NCI-H526 (cell line): ENCODE results near the gene FIS1.
"Not testable (repeated sequence)": the region's sequence is repeated elsewhere in the genome, so short reads cannot be mapped to it uniquely, and the experiment has no call there.

Experiments
- DNase-seq, 2 experiments: peaks; one replicate each; lab custom pipeline; 2025; lab: John Stamatoyannopoulos, UW

The FIS1 gene

GRCh38 chr7:101203740-101204738 lies 40.8 kb downstream of the FIS1 start:
- DNase-seq = not testable (repeated sequence)

GRCh38 chr7:101202603-101202918 lies 42.3 kb downstream of the FIS1 start:
- DNase-seq = no peak

GRCh38 chr7:101201695-101202602 lies 42.9 kb downstream of the FIS1 start:
- peak in 1 of 2 experiments; percentile 43 for DNase-seq

GRCh38 chr7:101200862-101201599 lies 43.9 kb downstream of the FIS1 start, which contains the start of gene MOGAT3:
Gene MOGAT3, minus strand, starts transcription at chr7:101201036. Its CDS starts 182 bp downstream, at chr7:101200854.
- DNase-seq = no peak

GRCh38 chr7:101200504-101200861 lies 44.4 kb downstream of the FIS1 start:
- DNase-seq = no peak

GRCh38 chr7:101199522-101199921 lies 45.4 kb downstream of the FIS1 start:
- not testable (repeated sequence) for DNase-seq

GRCh38 chr7:101198476-101198875 lies 46.4 kb downstream of the FIS1 start:
- no peak for DNase-seq

- DNase-seq = no peak
These were observed 46.9 kb downstream of the FIS1 start for GRCh38 chr7:101197991-101198390.

GRCh38 chr7:101195884-101196283 lies 49.0 kb downstream of the FIS1 start:
- no peak for DNase-seq
